Cardiac muscle cell (in vitro differentiated cells and primary cell): Measurements from ENCODE around the gene SLC16A10. TPM values are rescaled to one million over a fixed set of nuclear protein-coding genes. Genes with fewer than 3 reads are reported as not detected.
A peak's percentile ranks its signal among the peaks of the same experiment; 100 is the strongest.

ENCODE experiments used
- DNase-seq, 2 donors: peaks; one replicate each; pipeline versions ENCODE4 v3.0.0 to v3.0.0-alpha.2; 2010 to 2017; ENCODE audit warnings: low read depth in 1 of 2, low spot score in 1 of 2
- H3K27ac ChIP-seq: fragments of 200-600 bp; sonication (generic); 2 replicates; pipeline ENCODE4 v1.5.1; 2016
- H3K27me3 ChIP-seq: fragments of 200-600 bp; sonication (generic); 2 replicates; pipeline ENCODE4 v1.6.0; 2016; ENCODE audit warnings: control low read depth
- H3K36me3 ChIP-seq: fragments of 200-600 bp; sonication (generic); 2 replicates; pipeline ENCODE4 v1.5.1; 2016; ENCODE audit warnings: control low read depth
- H3K4me1 ChIP-seq: fragments of 200-600 bp; sonication (generic); 2 replicates; pipeline ENCODE4 v1.8.1; 2017; ENCODE audit warnings: low read depth, mild to moderate bottlenecking, mixed run types
- H3K4me3 ChIP-seq: fragments of 200-600 bp; sonication (generic); 2 replicates; pipeline ENCODE4 v1.5.1; 2016; ENCODE audit warnings: mild to moderate bottlenecking
- H3K9me3 ChIP-seq: fragments of 200-600 bp; sonication (generic); 2 replicates; pipeline ENCODE4 v1.5.1; 2017; ENCODE audit warnings: low read depth, mild to moderate bottlenecking, control low read depth
- polyA plus RNA-seq: library from polyadenylated mRNA; unstranded; fragments of >200 nt; fragmentation: Nextera tagmentation; extraction: Ambion mirVana; gene quantifications from 2 replicates; pipeline ENCODE4 v1.2.1, GENCODE V29; 2016
- total RNA-seq: library from RNA; depleted of rRNA; stranded (reverse); fragments of >200 nt; gene quantifications from 2 replicates; pipeline ENCODE4 v1.2.3, GENCODE V29; 2016
- TF ChIP-seq, protein P1 (sequence below): IDR thresholded peaks from 2 replicates; pipeline ENCODE4 v1.5.1; 2012; ENCODE audit warnings: low read depth, mild to moderate bottlenecking, low read length

Gene SLC16A10
- total and polyA plus RNA-seq, 2 experiments from 2014 or later: 8.1 to 21.4 TPM

DNA sequence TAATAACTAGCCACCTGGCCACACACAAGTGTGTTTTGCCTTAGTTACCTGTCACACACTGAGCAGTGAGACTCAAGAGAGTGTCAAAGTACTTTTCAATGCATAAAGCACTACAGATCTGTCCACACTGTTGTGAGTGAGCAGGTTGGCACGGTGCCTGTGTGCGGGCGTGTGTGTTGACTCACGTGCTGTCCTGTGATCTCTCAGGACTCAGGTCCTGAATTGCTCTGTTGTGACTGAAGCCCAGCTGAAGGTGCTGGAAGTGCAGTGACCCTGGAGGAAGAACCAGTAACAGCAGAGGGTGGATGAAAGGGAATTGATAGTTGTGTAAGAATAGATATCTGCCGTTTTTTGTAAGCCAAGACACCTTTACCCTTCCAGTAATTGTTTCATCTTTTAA, 18.3 kb downstream of the SLC16A10 start:
- H3K36me3 ChIP-seq: no peaks in the 10 kb centered on the region
- DNase-seq: peak; percentile 51 to 90

DNA sequence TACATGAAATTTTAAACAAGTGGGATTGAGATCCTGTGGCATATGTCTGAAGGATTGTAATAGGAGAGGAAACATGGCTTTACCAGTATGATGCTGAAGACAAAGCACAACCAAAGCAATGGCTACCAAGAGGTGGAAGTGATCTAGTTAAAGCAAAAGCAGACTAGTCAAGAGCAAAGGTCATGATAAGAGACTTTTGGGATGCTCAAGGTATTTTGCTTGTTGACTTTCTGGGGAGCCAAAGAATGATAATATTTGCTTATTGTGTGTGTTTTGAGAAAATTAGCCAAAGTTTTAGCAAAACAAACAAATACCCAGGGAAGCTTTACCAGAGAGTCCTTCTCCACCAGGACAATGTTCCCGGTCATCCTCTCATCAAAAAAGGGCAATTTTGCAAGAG, 20.3 kb downstream of the SLC16A10 start:
- Histone ChIP-seq H3K27ac (no peak overlapping the region), H3K9me3 (no peaks in the 10 kb centered on the region), H3K4me1 (no peaks in the 10 kb centered on the region), H3K36me3 (no peaks in the 10 kb centered on the region), H3K4me3 (no peak overlapping the region), H3K27me3 (no peaks in the 10 kb centered on the region)
- DNase-seq: no peak
- TF ChIP-seq, protein P1, sequence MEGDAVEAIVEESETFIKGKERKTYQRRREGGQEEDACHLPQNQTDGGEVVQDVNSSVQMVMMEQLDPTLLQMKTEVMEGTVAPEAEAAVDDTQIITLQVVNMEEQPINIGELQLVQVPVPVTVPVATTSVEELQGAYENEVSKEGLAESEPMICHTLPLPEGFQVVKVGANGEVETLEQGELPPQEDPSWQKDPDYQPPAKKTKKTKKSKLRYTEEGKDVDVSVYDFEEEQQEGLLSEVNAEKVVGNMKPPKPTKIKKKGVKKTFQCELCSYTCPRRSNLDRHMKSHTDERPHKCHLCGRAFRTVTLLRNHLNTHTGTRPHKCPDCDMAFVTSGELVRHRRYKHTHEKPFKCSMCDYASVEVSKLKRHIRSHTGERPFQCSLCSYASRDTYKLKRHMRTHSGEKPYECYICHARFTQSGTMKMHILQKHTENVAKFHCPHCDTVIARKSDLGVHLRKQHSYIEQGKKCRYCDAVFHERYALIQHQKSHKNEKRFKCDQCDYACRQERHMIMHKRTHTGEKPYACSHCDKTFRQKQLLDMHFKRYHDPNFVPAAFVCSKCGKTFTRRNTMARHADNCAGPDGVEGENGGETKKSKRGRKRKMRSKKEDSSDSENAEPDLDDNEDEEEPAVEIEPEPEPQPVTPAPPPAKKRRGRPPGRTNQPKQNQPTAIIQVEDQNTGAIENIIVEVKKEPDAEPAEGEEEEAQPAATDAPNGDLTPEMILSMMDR: no peak

More for the DNA sequence above, 18.3 kb downstream of the SLC16A10 start:
- H3K4me3 ChIP-seq: no peak overlapping the region
- no peaks in the 10 kb centered on the region for H3K4me1 ChIP-seq
- no peaks in the 10 kb centered on the region for H3K9me3 ChIP-seq
- no peak overlapping the region for H3K27ac ChIP-seq
- TF ChIP-seq, protein P1: no peak
- H3K27me3 ChIP-seq: no peaks in the 10 kb centered on the region

DNA sequence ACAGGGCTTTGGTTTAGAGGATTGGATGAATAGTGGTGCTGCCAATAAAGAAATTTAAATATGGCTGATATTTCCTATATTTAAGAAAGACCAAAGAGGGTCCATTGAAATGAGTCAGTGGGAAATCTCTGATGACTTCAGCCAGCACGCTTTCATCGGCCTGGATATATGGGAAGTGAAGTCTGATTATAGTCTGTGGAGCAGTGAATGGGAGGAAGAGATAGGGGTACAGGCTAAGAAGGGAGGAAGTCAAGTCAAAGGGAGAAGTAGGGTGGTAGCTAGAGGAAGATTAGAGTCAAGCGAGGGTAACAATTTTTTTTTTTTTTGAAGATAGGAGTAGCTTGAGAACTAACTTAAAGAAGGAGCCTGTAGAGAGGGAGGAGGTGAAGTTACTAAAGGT, 22.7 kb downstream of the SLC16A10 start:
- DNase-seq: no peak
- no peak overlapping the region for H3K27ac ChIP-seq
- no peak overlapping the region for H3K4me3 ChIP-seq
- TF ChIP-seq, protein P1: no peak
- peaks cover 8% of the 10 kb centered on the region for H3K4me1 ChIP-seq
- no peaks in the 10 kb centered on the region for H3K9me3 ChIP-seq
- no peaks in the 10 kb centered on the region for H3K27me3 ChIP-seq
- H3K36me3 ChIP-seq: no peaks in the 10 kb centered on the region

DNA sequence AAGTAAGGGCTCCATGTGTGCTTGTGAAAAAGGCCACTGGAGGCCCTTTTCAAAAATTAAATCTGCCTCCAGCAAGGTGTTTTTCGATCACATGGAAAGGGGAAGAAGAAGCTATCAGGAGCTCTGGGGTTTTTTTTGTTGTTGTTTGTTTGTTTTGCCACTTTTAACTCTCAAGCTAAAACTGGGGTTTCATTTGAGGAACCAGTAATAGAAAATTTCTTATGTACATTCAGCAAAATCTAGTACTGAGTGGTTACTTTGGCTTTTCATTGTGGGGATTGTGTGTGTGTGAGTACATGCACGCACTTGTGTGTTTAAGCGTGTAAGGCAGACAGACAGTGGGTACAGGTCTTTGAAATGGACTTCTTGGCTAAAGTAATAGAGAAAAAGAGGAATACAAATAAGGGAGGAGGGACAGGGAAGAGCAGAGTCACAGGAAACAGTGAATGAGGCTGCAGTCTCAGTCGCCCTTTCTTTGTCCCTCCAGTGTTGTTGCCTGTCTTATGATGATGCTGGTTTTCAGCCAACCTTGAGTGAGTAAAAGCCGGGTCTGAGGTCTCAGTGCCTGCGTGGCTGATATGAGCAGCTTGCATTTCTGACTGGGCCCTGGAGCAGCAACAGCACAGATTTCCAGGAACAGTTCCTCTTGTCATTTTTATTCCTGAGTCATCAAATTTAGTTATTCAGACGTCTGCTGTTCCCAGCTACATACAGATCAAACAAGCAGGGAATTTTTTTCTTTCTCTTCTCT, 26.2 kb downstream of the SLC16A10 start:
- no peaks in the 10 kb centered on the region for H3K9me3 ChIP-seq
- H3K27me3 ChIP-seq: no peaks in the 10 kb centered on the region
- TF ChIP-seq, protein P1: no peak
- H3K4me3 ChIP-seq: no peak overlapping the region
- peaks cover 13% of the 10 kb centered on the region for H3K4me1 ChIP-seq
- H3K27ac ChIP-seq: no peak overlapping the region
- DNase-seq: peak; percentile 39 to 77
- no peaks in the 10 kb centered on the region for H3K36me3 ChIP-seq

DNA sequence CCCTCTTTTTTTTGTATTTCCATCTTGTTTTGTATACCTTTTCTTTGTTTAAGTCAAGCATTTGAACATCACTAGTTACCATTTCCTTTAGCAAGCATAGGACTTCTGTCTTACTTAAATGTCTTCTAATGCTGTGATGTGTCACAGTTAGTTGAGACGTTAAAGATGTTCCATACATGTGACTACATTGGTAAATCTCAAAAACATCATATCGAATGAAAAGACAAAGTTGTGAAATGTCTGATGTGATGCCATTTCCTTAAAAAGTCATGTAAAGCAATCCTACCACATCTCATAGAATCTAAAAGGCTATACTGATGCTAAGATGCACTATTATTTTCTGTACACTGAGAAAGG, 26.8 kb downstream of the SLC16A10 start:
- H3K36me3 ChIP-seq: no peaks in the 10 kb centered on the region
- H3K9me3 ChIP-seq: no peaks in the 10 kb centered on the region
- no peak overlapping the region for H3K4me3 ChIP-seq
- TF ChIP-seq, protein P1: no peak
- H3K27ac ChIP-seq: no peak overlapping the region
- H3K27me3 ChIP-seq: no peaks in the 10 kb centered on the region
- H3K4me1 ChIP-seq: peaks cover 13% of the 10 kb centered on the region
- peak in 1 of 2 donors; percentile 39 for DNase-seq
